Hepatocyte (in vitro differentiated cells): ENCODE data around the gene DNPEP. TPM values are rescaled to one million over a fixed set of nuclear protein-coding genes. Genes with fewer than 3 reads are reported as not detected.

Experiments
- DNase-seq: peaks from one replicate; pipeline ENCODE4 v3.0.0-alpha.2; 2016; ENCODE audit warnings: low spot score
- H2AFZ ChIP-seq: fragments of 200-600 bp; sonication (generic); 2 replicates; pipeline ENCODE4 v1.6.0; 2016; ENCODE audit warnings: antibody characterized with exemption, mild to moderate bottlenecking
- H3K27ac ChIP-seq: fragments of 200-600 bp; sonication (generic); 2 replicates; pipeline ENCODE4 v1.5.1; 2016; ENCODE audit warnings: mild to moderate bottlenecking
- H3K27me3 ChIP-seq: fragments of 200-600 bp; sonication (generic); 2 replicates; pipeline ENCODE4 v1.6.1; 2016
- H3K36me3 ChIP-seq: fragments of 200-600 bp; sonication (generic); replicated peaks from 2 replicates; pipeline ENCODE4 v1.5.1; 2016; ENCODE audit warnings: low read depth; ENCODE audit not compliant: insufficient read depth
- H3K4me1 ChIP-seq: fragments of 200-600 bp; sonication (generic); 2 replicates; pipeline ENCODE4 v1.5.1; 2016; ENCODE audit warnings: mild to moderate bottlenecking, moderate library complexity; ENCODE audit not compliant: insufficient read depth
- H3K4me2 ChIP-seq: fragments of 200-600 bp; sonication (generic); 2 replicates; pipeline ENCODE4 v1.6.0; 2016
- H3K4me3 ChIP-seq: fragments of 200-600 bp; sonication (generic); 2 replicates; pipeline ENCODE4 v1.5.1; 2016; ENCODE audit warnings: mild to moderate bottlenecking
- H3K79me2 ChIP-seq: fragments of 200-600 bp; sonication (generic); 2 replicates; pipeline ENCODE4 v1.6.0; 2017; ENCODE audit warnings: mild to moderate bottlenecking
- H3K9me2 ChIP-seq: fragments of 200-600 bp; sonication (generic); replicated peaks from 2 replicates; pipeline ENCODE4 v1.6.0; 2017; ENCODE audit warnings: mild to moderate bottlenecking; ENCODE audit not compliant: insufficient read depth
- H3K9me3 ChIP-seq: fragments of 200-600 bp; sonication (generic); 2 replicates; pipeline ENCODE4 v1.5.1; 2016; ENCODE audit warnings: low read depth, mild to moderate bottlenecking
- H4K20me1 ChIP-seq: fragments of 200-600 bp; sonication (generic); 2 replicates; pipeline ENCODE4 v1.6.0; 2016; ENCODE audit warnings: mild to moderate bottlenecking; ENCODE audit not compliant: insufficient read depth, poor library complexity, severe bottlenecking
- EZH2 ChIP-seq: fragments of 200-600 bp; sonication (generic); IDR thresholded peaks from 2 replicates; pipeline ENCODE4 v1.6.1; 2016; ENCODE audit warnings: antibody characterized with exemption, mild to moderate bottlenecking, borderline replicate concordance
- EZH2phosphoT487 ChIP-seq: fragments of 200-600 bp; sonication (generic); IDR thresholded peaks from one replicate; pipeline ENCODE4 v1.6.1; 2018; ENCODE audit warnings: antibody characterized with exemption, mild to moderate bottlenecking, low read depth, moderate library complexity; ENCODE audit not compliant: unreplicated experiment, severe bottlenecking
- WGBS: methylation state at CpG from one replicate; pipeline ENCODE4 v1.1.6; 2016; ENCODE audit warnings: low lambda C conversion rate; ENCODE audit errors: missing lambda C conversion rate; 5-methylcytosine and 5-hydroxymethylcytosine counted together
- polyA plus RNA-seq: library from polyadenylated mRNA; unstranded; fragments of >200 nt; fragmentation: Nextera tagmentation; extraction: Ambion mirVana; gene quantifications from 2 replicates; pipeline ENCODE4 v1.2.1, GENCODE V29; 2016
- total RNA-seq: library from RNA; depleted of rRNA; stranded (reverse); fragments of >200 nt; gene quantifications from 2 replicates; pipeline ENCODE4 v1.2.3, GENCODE V29; 2014
- TF ChIP-seq, protein P1 (sequence below): fragments of 200-600 bp; sonication (generic); IDR thresholded peaks from 2 replicates; pipeline ENCODE4 v1.5.1; 2016; ENCODE audit warnings: antibody characterized with exemption, mild to moderate bottlenecking; ENCODE audit not compliant: poor library complexity

DNPEP gene
- total and polyA plus RNA-seq, 2 experiments from 2014 or later = 53.5 to 79.0 TPM

DNA sequence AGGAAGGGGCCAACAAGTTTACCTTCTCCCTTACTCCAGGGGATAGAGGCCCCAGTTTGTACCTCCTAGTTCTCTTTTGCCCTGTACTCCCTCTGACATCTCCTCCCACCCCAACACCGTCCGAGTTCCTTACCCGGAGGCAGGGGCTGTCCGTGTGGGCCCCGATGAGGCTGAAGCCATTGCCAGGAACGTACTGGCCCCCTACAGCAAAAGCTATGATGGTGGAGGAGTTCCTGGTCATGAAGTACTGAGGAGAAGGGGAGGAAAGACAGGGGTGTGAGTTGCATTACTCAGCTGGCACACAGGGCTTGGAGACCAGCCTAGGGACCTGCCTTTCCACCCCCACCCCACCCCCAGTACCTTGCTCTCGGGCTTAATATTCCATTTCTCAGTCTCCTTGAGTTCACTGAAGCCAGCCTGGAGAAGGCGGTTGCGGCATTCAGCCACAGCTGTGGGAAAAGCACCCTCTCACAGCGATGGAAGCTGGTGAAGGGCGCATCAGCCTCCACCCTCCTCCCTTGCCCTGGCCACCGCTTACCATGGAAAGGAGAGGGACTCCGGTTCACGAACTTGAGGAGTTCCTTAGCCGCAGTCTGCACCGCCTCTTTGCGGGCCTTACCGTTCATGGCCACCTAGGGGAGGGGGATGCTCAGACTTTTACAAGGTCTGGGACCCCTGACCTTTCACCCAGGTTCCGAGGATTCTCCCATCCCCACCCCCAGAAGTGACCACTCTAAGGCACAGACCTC is 1.0 kb downstream of the DNPEP start:
- no peak for DNase-seq
- H2AFZ ChIP-seq = peak overlapping the region; percentile 67

DNA sequence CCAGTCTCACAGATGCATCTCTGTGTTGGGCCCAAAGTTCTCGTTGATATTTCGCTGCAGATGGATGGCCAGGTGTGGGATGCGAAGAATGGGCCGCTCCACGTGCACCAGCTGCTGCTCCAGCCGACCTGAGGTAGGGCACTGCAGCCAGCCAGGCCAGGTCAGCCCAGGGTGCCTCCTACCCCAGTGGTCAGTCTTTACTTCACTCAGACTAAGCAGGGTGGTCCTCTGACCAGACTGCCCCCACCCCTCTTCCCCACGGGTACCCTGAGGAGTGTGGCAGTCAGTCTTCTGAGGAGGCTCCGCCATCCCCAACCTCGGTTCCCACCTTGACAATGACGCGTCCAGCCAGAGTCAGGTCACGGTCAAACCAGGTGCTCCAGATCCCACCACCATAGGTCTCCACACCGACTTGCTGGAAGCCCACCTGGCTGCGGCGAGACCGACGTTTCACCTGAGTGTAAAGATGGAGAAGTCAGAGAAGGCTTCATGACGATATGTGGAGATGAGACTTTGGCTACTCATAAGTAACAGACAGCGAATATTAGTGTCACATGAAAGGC is 1.7 kb downstream of the DNPEP start:
- WGBS = 98% methylated on average over 19 of the region's 19 CpGs
- Histone ChIP-seq H3K9me2 (no peaks in the 10 kb centered on the region), H3K4me1 (peaks cover 13% of the 10 kb centered on the region), H3K27me3 (no peaks in the 10 kb centered on the region), H3K4me3 (no peak overlapping the region), H3K36me3 (no peaks in the 10 kb centered on the region), H3K9me3 (no peaks in the 10 kb centered on the region), H3K4me2 (peak overlapping the region; percentile 83), H3K27ac (no peak overlapping the region), H4K20me1 (peaks cover 2% of the 10 kb centered on the region), H3K79me2 (peaks cover 7% of the 10 kb centered on the region), H2AFZ (no peak overlapping the region)
- DNase-seq = no peak
- TF ChIP-seq, protein P1, sequence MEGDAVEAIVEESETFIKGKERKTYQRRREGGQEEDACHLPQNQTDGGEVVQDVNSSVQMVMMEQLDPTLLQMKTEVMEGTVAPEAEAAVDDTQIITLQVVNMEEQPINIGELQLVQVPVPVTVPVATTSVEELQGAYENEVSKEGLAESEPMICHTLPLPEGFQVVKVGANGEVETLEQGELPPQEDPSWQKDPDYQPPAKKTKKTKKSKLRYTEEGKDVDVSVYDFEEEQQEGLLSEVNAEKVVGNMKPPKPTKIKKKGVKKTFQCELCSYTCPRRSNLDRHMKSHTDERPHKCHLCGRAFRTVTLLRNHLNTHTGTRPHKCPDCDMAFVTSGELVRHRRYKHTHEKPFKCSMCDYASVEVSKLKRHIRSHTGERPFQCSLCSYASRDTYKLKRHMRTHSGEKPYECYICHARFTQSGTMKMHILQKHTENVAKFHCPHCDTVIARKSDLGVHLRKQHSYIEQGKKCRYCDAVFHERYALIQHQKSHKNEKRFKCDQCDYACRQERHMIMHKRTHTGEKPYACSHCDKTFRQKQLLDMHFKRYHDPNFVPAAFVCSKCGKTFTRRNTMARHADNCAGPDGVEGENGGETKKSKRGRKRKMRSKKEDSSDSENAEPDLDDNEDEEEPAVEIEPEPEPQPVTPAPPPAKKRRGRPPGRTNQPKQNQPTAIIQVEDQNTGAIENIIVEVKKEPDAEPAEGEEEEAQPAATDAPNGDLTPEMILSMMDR = no peak
- TF ChIP-seq EZH2phosphoT487 (no peak), EZH2 (no peak)

More for the DNA sequence above, 1.0 kb downstream of the DNPEP start:
- Histone ChIP-seq H3K4me1 (peaks cover 13% of the 10 kb centered on the region), H3K9me3 (no peaks in the 10 kb centered on the region), H3K4me3 (peak overlapping the region; percentile 54), H3K4me2 (peak overlapping the region; percentile 83), H3K27me3 (no peaks in the 10 kb centered on the region), H3K9me2 (no peaks in the 10 kb centered on the region), H4K20me1 (peaks cover 2% of the 10 kb centered on the region), H3K36me3 (no peaks in the 10 kb centered on the region), H3K79me2 (peaks cover 7% of the 10 kb centered on the region), H3K27ac (peak overlapping the region; percentile 98)
- TF ChIP-seq EZH2phosphoT487 (no peak), EZH2 (no peak)
- TF ChIP-seq, protein P1 = no peak
- 56% methylated on average over 19 of the region's 19 CpGs for WGBS

DNA sequence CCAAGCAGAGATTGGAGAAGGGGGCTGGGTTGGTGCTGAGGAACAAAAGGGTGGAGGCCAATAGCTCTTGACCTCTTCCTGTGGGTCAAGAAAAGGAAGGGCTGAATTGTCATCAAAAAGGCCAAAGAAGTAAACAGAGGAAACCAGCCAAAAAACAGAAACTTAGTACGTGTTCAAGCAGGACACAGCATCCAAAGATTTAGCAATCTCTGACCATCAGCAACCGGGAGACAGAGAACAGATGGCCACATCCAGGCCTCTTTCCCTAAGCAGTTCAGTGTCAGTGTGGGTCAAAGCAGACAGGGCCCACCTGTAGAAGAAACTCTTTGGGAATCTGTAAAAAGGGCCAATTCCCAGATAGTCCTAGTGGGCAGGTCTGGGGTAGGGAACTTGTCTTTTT is 2.9 kb downstream of the DNPEP start:
- Histone ChIP-seq H3K9me3 (no peaks in the 10 kb centered on the region), H3K27ac (no peak overlapping the region), H2AFZ (no peak overlapping the region), H3K4me3 (no peak overlapping the region), H3K4me2 (no peak overlapping the region), H3K4me1 (peaks cover 13% of the 10 kb centered on the region), H3K9me2 (no peaks in the 10 kb centered on the region), H3K79me2 (peaks cover 7% of the 10 kb centered on the region), H4K20me1 (peaks cover 2% of the 10 kb centered on the region), H3K36me3 (no peaks in the 10 kb centered on the region), H3K27me3 (no peaks in the 10 kb centered on the region)
- 80% methylated on average over 2 of the region's 2 CpGs for WGBS
- TF ChIP-seq, protein P1 = no peak
- TF ChIP-seq EZH2 (no peak), EZH2phosphoT487 (no peak)
- no peak for DNase-seq
